Measurements from ENCODE around the gene RASGEF1B. TPM values are rescaled to one million over a fixed set of nuclear protein-coding genes. Genes with fewer than 3 reads are reported as not detected.

Gene RASGEF1B
- total and polyA plus RNA-seq, 4 donors: 16.0 to 62.0 (median 27.1) TPM

DNA sequence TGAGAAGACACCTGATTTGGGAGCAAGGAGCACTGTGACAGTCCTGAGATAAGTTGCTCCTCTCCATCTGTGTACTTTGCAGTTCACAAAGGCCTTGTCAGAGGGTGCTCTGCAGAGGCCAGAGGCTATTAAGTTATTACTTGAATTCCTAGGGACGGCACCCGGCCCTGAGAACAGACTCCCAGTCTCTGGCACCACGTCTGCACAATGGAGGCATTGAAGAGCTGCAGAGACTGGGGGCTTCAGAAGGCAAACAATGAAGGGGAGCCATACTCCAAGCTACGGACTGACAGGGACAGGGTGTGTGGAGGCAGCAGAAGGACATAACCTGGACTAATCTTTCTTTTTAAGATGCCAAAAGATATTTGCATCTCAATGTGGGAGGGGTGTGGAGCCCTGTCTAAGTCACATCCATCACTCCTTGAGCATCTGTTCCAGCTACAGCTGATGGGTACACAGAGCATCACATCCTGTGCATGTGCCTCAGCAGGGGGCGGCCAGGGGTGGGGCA lies 11.5 kb downstream of the RASGEF1B start:
- ATAC-seq (ENCODE audit: insufficient read depth, low FRiP score) (no peak), DNase-seq (no peak)
- TF ChIP-seq, protein P1, sequence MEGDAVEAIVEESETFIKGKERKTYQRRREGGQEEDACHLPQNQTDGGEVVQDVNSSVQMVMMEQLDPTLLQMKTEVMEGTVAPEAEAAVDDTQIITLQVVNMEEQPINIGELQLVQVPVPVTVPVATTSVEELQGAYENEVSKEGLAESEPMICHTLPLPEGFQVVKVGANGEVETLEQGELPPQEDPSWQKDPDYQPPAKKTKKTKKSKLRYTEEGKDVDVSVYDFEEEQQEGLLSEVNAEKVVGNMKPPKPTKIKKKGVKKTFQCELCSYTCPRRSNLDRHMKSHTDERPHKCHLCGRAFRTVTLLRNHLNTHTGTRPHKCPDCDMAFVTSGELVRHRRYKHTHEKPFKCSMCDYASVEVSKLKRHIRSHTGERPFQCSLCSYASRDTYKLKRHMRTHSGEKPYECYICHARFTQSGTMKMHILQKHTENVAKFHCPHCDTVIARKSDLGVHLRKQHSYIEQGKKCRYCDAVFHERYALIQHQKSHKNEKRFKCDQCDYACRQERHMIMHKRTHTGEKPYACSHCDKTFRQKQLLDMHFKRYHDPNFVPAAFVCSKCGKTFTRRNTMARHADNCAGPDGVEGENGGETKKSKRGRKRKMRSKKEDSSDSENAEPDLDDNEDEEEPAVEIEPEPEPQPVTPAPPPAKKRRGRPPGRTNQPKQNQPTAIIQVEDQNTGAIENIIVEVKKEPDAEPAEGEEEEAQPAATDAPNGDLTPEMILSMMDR (IDR thresholded peaks at IDR 0.05; ENCODE audit: control extremely low read depth, extremely low read depth): no peak
- no peak overlapping the region for H3K4me3 ChIP-seq
- H3K27me3 ChIP-seq (ENCODE audit: control insufficient read depth in 3 of 3, insufficient read depth in 3 of 3, low read length in 2 of 3): no peaks in the 10 kb centered on the region
- H3K9me3 ChIP-seq (ENCODE audit: control insufficient read depth in 4 of 4, insufficient read depth in 3 of 4, low read length in 3 of 4): no peaks in the 10 kb centered on the region
- peaks cover 5 to 12% (median 9%) of the 10 kb centered on the region in 4 donors for H3K36me3 ChIP-seq (ENCODE audit: control insufficient read depth in 4 of 4, insufficient read depth in 4 of 4, low read length in 4 of 4)
- H3K9ac ChIP-seq (ENCODE audit: insufficient read depth in 1 of 2, low read length in 2 of 2): no peak overlapping the region
- no peak overlapping the region for H3K27ac ChIP-seq (ENCODE audit: low read depth in 1 of 2, low read length in 1 of 2)
- WGBS, 2 donors: 71 to 76% methylated on average over 5 of the region's 5 CpGs
- H3K4me1 ChIP-seq (ENCODE audit: control insufficient read depth in 5 of 5, insufficient read depth in 5 of 5, low read length in 5 of 5): peaks cover 0 to 4% (median 2%) of the 10 kb centered on the region in 5 donors

DNA sequence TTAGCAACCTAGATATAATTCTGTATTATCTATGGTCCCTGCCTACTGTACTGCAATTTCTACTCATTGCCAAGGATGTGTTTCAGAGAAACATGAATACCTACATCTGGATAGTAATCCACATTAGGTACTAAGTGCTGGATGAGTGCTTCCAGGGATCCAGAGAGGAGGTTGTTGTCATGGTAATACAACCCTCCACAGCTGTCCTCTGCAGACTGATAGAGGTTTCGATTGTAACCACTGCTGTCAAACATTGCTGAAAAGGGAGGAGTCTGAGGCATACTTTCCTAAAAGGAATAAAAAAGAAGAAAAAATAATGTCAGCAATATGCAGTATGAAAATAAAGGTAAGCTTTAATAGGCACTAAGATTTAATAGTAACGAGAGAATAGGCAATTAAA lies 12.5 kb downstream of the RASGEF1B start:
- TF ChIP-seq, protein P1 (IDR thresholded peaks at IDR 0.05; ENCODE audit: control extremely low read depth, extremely low read depth): no peak
- H3K4me1 ChIP-seq (ENCODE audit: control insufficient read depth in 5 of 5, insufficient read depth in 5 of 5, low read length in 5 of 5): peaks cover 0 to 4% (median 2%) of the 10 kb centered on the region in 5 donors
- no peak overlapping the region for H3K4me3 ChIP-seq
- WGBS, 2 donors: 80 to 87% methylated on average over 2 of the region's 2 CpGs
- ATAC-seq (ENCODE audit: insufficient read depth, low FRiP score) (no peak), DNase-seq (no peak)
- no peaks in the 10 kb centered on the region for H3K9me3 ChIP-seq (ENCODE audit: control insufficient read depth in 4 of 4, insufficient read depth in 3 of 4, low read length in 3 of 4)
- no peak overlapping the region for H3K9ac ChIP-seq (ENCODE audit: insufficient read depth in 1 of 2, low read length in 2 of 2)
- no peaks in the 10 kb centered on the region for H3K27me3 ChIP-seq (ENCODE audit: control insufficient read depth in 3 of 3, insufficient read depth in 3 of 3, low read length in 2 of 3)
- no peak overlapping the region for H3K27ac ChIP-seq (ENCODE audit: low read depth in 1 of 2, low read length in 1 of 2)
- peaks cover 7 to 16% (median 11%) of the 10 kb centered on the region in 4 donors for H3K36me3 ChIP-seq (ENCODE audit: control insufficient read depth in 4 of 4, insufficient read depth in 4 of 4, low read length in 4 of 4)

DNA sequence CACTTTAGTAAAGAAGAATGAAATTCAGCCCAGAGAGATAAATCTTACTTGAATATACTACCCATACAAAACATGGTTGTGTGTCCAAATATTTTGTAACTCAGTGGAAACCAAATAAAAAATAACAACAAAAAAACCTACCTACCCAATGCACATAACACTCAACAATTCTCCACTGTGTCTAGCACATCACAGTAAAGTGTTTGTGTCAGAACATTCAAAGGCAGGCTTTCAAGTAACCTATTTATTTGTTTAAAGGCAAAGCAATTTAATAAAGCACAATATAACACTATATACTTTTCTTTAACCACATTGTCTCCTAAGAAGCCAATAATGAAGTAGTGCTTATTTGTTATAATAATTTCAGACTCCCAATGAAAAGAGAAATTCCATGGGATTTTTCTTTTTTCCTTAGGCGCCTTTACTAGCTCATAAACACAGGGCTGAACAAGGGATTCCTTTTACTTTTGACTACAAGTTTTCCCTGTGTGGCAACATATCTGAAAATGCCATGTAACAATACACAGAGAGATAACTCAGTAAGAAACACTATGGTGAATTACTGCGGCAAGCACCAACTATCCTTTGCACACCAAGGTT lies 13.7 kb downstream of the RASGEF1B start:
- no peak for DNase-seq
- no peak for ATAC-seq (ENCODE audit: insufficient read depth, low FRiP score)
- TF ChIP-seq, protein P1 (IDR thresholded peaks at IDR 0.05; ENCODE audit: control extremely low read depth, extremely low read depth): no peak
- H3K4me3 ChIP-seq: no peak overlapping the region
- WGBS, 2 donors: 96 to 100% methylated on average over 2 of the region's 2 CpGs
- no peaks in the 10 kb centered on the region for H3K9me3 ChIP-seq (ENCODE audit: control insufficient read depth in 4 of 4, insufficient read depth in 3 of 4, low read length in 3 of 4)
- H3K27ac ChIP-seq (ENCODE audit: low read depth in 1 of 2, low read length in 1 of 2): no peak overlapping the region
- no peaks in the 10 kb centered on the region for H3K27me3 ChIP-seq (ENCODE audit: control insufficient read depth in 3 of 3, insufficient read depth in 3 of 3, low read length in 2 of 3)
- H3K36me3 ChIP-seq (ENCODE audit: control insufficient read depth in 4 of 4, insufficient read depth in 4 of 4, low read length in 4 of 4): peaks cover 10 to 23% (median 13%) of the 10 kb centered on the region in 4 donors
- peaks cover 0 to 4% (median 2%) of the 10 kb centered on the region in 5 donors for H3K4me1 ChIP-seq (ENCODE audit: control insufficient read depth in 5 of 5, insufficient read depth in 5 of 5, low read length in 5 of 5)
- no peak overlapping the region for H3K9ac ChIP-seq (ENCODE audit: insufficient read depth in 1 of 2, low read length in 2 of 2)

Data from lung (tissue), 12 donors.